Muscle layer of colon (tissue), 2 donors: ENCODE results near the gene ARHGEF40.

ENCODE experiments used
- H3K27ac ChIP-seq: one replicate; pipeline ENCODE4 v1.7.0; 2013; ENCODE audit warnings: low read depth, mild to moderate bottlenecking, low read length, moderate library complexity
- H3K27me3 ChIP-seq, 2 donors: one replicate each; pipeline ENCODE4 v1.7.0; 2013; ENCODE audit warnings: low read length in 2 of 2, mild to moderate bottlenecking in 2 of 2; ENCODE audit not compliant: insufficient read depth in 2 of 2, control insufficient read depth in 1 of 2
- H3K36me3 ChIP-seq: one replicate; pipeline ENCODE4 v1.7.0; 2013; ENCODE audit warnings: mild to moderate bottlenecking, low read length; ENCODE audit not compliant: insufficient read depth
- H3K4me1 ChIP-seq: one replicate; pipeline ENCODE4 v1.7.0; 2013; ENCODE audit warnings: mild to moderate bottlenecking, low read length; ENCODE audit not compliant: insufficient read depth
- H3K4me3 ChIP-seq, 2 donors: one replicate each; pipeline ENCODE4 v1.7.0; 2013; ENCODE audit warnings: low read length in 2 of 2, low read depth in 1 of 2, mild to moderate bottlenecking in 1 of 2, moderate library complexity in 1 of 2
- H3K9ac ChIP-seq: one replicate; pipeline ENCODE4 v1.7.0; 2013; ENCODE audit warnings: low read length
- H3K9me3 ChIP-seq: one replicate; pipeline ENCODE4 v1.7.0; 2013; ENCODE audit warnings: mild to moderate bottlenecking, low read length
- donor health status: abdominal sarcoma.
- donor health status: Adenocarcinoma of cecum.

Gene ARHGEF40

DNA sequence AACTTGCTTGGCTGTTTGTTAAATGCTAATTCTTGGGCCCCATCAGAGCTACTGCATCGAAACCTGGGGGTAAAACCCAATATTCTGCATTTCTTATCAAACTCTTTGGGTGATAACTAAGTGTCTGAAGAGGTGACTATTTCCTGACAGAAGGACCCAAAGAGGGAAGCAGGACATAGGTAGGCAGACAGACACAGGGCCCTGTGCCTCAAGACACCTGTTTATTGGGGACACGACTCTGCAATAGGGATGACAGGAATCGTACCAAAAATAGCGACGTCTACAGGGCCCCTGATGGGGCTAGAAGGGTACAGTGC, 19.7 kb downstream of the ARHGEF40 start:
- H3K36me3 ChIP-seq, result peaks cover 56% of the 10 kb centered on the region

DNA sequence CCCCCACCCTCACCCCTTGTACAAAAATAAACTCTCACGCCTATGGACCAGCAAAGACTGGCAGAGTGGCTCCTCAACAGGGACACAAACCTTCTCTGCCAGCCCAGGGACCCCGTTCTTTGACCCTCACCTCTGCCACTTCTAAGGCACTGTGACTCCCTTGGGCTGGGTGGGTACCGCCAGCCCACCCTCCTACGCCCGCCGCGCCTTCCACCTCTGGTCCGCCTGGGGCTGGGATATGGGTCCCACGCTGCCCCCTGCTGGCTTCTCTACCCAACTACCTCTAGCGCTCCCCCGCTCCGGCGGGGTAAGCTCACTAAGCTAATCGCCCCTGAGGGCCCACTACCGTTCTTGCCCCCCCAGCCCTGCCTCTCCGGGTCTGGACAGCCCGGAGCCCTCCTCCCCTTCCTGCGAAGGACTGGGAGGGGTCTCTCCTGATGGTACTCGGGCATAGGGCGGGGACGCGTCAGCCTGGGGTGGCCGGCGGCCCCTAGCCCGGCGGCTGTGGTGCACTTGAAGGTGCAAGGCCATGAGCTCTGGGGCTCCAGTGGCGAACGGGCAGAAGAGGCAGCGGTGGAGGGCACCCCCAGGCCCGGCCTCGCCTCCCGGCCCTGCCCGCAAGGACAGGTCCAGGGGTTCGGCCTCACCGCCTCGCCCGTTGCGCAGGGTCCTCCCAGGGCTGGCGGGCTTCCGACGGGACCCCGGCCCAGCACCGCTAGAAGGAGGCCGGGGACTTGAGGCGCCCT, 20.3 kb downstream of the ARHGEF40 start:
- no peaks in the 10 kb centered on the region for H3K27me3 ChIP-seq
- H3K9ac ChIP-seq, result no peak overlapping the region
- no peaks in the 10 kb centered on the region for H3K9me3 ChIP-seq
- H3K4me3 ChIP-seq, result no peak overlapping the region
- no peak overlapping the region for H3K27ac ChIP-seq
- peaks cover 8% of the 10 kb centered on the region for H3K4me1 ChIP-seq
- H3K36me3 ChIP-seq, result peaks cover 50% of the 10 kb centered on the region

More for the DNA sequence above, 19.7 kb downstream of the ARHGEF40 start:
- H3K9me3 ChIP-seq, result no peaks in the 10 kb centered on the region
- no peak overlapping the region for H3K4me3 ChIP-seq
- H3K27ac ChIP-seq, result no peak overlapping the region
- peaks cover 8% of the 10 kb centered on the region for H3K4me1 ChIP-seq
- no peaks in the 10 kb centered on the region for H3K27me3 ChIP-seq
- H3K9ac ChIP-seq, result no peak overlapping the region

DNA sequence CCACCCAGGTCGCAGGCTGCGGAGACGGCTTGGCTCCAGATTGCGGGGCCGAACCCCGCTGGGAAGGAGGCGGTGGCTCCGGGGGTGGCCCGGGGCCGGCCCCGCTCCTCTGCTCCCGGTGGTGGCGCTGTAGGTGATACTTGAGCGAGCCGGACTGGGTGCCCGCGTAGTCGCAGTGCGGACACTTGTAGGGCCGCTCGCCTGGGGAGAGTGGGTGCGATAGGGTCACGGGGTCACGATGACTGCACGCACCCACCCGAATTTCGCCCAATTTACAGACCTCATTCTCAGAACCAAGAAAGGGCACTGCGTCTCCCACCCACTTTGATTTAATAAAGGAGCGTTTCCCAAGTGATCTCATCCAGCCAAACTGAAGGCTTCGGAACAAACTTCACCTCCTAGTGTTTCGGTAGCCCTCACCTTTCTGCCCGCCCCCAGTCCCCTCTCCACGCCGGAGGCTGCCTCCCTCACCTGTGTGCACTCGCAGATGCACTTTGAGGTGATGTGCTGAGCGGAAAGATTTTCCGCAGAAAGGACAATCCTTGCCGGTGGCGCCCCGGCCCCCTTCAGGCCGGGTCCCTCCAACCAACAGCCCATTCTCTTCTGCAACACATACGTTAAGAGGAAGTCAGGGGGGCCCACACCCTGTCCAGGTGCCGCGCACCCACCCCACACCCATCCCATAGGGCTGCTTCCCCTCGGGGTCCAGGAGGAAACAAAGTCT, 21.0 kb downstream of the ARHGEF40 start:
- H3K36me3 ChIP-seq, result peaks cover 43% of the 10 kb centered on the region
- no peak overlapping the region for H3K27ac ChIP-seq
- no peak overlapping the region for H3K9ac ChIP-seq

DNA sequence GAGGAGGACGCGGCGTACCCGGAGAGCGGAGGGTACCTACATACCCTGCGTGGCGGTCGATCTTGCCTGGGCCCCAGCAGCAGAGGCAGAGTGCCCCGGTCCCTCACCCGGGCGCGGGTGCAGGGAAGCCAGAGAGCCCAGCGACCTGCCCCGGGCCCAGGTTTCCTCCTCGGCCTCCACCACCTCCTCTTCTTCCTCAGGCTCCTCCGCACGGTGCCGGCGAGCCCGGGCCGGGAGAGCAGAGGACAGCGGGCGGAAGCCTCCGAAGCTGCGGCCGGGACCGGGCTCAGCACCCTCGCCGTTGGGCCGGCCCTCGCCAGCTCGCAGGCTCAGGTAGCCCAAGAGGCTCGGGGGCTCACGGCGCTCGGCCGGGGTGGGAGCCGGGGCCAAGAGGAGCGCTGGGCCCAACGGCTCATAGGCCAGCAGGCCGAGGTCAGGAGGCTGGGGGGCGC, 21.7 kb downstream of the ARHGEF40 start:
- H3K4me1 ChIP-seq, result peaks cover 16% of the 10 kb centered on the region
- no peak overlapping the region for H3K27ac ChIP-seq
- no peaks in the 10 kb centered on the region for H3K9me3 ChIP-seq
- H3K36me3 ChIP-seq, result peaks cover 36% of the 10 kb centered on the region
- H3K4me3 ChIP-seq, result no peak overlapping the region
- no peak overlapping the region for H3K9ac ChIP-seq
- H3K27me3 ChIP-seq, result no peaks in the 10 kb centered on the region

More for the DNA sequence above, 21.0 kb downstream of the ARHGEF40 start:
- Histone ChIP-seq H3K4me1 (peaks cover 8% of the 10 kb centered on the region), H3K9me3 (no peaks in the 10 kb centered on the region), H3K27me3 (no peaks in the 10 kb centered on the region), H3K4me3 (no peak overlapping the region)

DNA sequence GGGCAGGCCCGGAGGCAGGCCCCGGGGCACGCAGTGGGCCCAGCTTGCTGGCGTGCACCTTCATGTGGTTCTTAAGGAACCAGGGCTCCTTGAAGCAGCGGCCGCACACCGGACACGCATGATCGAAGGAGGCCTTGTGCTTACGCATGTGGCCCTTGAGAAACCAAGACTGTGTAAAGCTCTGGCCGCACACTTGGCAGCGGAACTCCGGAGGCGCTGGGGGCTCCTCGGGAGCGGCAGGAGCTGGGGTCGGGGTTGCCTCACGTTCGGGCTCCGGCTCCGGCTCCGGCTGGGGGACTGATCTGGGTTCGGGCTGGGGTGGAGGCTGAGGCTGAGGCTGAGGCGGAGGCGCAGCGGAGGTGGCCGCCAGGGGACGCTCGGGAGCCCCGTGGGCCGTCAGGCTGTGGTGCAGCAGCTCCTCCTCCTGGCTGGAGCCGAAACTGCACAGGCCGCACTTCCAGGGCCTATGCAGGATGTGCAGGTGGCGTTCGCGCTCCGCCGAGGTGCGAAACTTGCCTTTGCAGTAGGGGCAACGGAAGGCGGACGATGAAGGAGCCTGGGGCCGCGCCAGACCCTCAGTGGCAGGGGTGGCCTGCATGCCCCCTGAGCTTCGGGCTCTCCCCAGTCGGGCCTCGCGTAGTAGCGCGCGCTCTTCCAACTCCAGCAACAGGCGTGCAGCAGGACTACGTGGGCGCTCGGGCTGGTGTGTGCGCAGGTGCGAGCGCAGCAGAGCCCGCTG, 22.3 kb downstream of the ARHGEF40 start:
- Histone ChIP-seq H3K9me3 (no peaks in the 10 kb centered on the region), H3K36me3 (peaks cover 33% of the 10 kb centered on the region), H3K27me3 (no peaks in the 10 kb centered on the region), H3K9ac (no peak overlapping the region), H3K4me3 (no peak overlapping the region), H3K27ac (no peak overlapping the region), H3K4me1 (peaks cover 22% of the 10 kb centered on the region)

DNA sequence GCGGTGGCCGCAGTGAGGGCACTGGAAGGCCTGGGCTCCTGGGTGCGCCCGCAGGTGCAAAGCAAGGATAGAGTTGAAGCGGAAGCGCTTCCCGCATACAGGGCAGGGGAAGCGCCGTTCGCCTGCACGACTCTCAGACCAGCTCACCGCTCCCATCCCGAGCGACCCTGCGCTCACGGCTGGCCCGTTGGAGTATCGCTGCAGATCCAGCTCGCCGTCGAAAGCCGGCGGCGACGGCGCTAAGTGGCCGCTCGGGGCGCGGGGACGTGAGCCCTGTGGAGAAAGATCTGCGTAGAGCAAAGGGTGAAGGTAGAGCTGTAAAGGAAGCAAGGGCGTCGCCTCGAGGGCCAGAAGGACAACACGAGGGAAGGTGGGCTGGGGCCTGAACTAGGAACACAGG, 22.9 kb downstream of the ARHGEF40 start:
- peaks cover 23% of the 10 kb centered on the region for H3K4me1 ChIP-seq
- H3K36me3 ChIP-seq, result peaks cover 33% of the 10 kb centered on the region
- no peaks in the 10 kb centered on the region for H3K27me3 ChIP-seq
- H3K27ac ChIP-seq, result no peak overlapping the region
- H3K9me3 ChIP-seq, result no peaks in the 10 kb centered on the region
- H3K4me3 ChIP-seq, result no peak overlapping the region
- no peak overlapping the region for H3K9ac ChIP-seq

DNA sequence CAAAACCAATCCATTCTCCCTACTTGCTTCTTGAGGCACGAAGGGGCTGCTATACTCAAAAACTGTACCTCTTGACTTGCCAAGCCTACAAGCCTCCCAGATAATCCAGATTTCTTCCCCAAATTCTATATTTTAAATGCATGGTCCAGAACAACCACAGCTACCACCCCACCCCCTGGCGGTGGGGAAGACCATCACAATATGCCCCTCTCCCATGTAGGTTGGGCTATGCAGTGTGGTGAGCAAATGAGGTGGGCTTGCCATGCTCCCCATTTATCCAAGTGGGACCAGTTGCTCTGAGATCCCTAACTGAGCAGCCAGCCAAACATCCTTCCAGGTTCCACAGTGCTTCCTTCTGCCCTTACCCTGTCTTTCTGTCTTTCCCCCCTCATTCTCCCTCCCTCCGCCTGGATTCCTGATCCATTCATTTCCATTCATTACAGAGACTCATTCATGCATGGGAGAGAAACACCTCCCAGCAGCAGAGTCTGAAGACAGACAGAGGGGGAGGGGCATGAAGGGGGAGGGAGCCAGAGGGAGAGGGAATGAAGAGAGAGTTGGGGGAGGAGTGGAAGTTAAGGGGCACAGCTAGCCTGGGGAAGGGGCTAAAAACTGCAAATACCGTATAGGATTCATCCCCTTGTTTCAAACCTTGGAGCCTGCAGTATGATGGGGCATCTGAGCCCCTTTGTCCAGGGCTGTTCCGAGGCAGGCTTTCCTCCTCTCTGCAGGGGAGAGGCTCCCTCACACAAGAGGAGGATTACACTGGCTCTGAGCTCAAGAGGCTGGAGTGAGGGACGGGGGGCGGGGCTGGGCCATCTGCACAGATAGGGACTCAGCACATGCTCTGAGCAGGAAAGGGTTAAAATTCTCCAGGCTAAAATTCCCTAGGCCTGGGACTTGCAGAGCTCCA, 23.9 kb downstream of the ARHGEF40 start:
- no peaks in the 10 kb centered on the region for H3K27me3 ChIP-seq
- H3K27ac ChIP-seq, result peak overlapping the region; percentile 42
- H3K36me3 ChIP-seq, result peaks cover 26% of the 10 kb centered on the region
- H3K4me3 ChIP-seq, result no peak overlapping the region
- no peaks in the 10 kb centered on the region for H3K9me3 ChIP-seq
- peaks cover 25% of the 10 kb centered on the region for H3K4me1 ChIP-seq
- H3K9ac ChIP-seq, result no peak overlapping the region

DNA sequence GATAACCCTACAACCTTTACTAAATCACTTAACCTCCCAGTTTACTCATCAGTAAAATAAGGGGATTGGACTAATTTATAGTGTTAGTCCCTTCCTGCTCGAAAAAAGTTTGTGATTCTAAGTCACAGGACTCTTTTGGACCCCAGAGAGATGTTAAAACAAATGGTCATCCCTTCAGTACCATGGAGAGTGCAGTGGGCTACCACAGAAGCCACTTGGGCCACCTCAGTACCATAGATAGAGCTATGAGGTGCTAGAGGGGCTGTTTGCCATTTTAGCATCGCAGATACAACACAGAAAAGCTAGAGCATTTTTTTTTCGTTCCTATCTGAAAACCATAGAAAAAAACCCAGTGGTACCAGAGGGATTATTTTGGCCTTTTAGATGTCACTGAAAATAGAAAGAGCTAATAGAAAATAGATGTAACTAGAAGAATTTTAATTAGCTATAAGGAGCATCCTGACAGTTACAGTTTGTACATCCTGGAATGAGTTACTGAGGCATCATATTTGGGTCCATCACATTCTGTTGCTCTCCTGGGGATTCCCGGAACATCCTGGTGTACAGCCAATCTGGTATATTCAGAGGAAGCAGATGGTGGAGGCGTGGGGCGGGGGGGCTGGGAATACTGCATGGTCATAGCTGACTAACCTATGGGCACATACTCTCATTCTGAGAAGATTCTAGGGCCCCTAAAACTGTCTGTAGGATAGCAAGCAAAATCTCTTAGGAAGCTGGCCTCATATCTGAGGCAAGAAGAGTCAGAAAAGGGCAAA, 25.5 kb downstream of the ARHGEF40 start:
- Histone ChIP-seq H3K9ac (no peak overlapping the region), H3K4me1 (peaks cover 36% of the 10 kb centered on the region), H3K27ac (no peak overlapping the region), H3K9me3 (no peaks in the 10 kb centered on the region), H3K36me3 (peaks cover 14% of the 10 kb centered on the region), H3K4me3 (no peak overlapping the region), H3K27me3 (no peaks in the 10 kb centered on the region)

DNA sequence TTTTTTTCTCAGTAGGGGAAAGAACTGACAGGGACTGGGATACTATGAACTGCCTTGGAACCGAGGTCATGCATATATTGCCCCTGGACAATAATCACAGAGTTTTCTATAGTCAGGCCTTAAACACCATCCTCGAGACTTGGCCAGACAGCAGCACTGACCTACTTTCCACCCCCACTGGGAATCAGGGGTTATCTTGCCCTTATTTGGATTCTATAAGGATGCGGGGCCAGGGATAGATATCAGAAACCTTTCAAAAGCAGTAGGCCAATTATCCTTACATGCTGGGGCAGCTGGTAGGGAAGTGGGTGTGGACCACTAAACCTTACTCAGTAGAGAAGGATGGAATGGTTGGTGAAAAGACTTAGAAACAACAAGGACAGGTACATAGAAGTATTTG, 26.3 kb downstream of the ARHGEF40 start:
- no peak overlapping the region for H3K9ac ChIP-seq
- peaks cover 9% of the 10 kb centered on the region for H3K36me3 ChIP-seq
- no peak overlapping the region for H3K4me3 ChIP-seq
- H3K27me3 ChIP-seq, result no peaks in the 10 kb centered on the region
- H3K9me3 ChIP-seq, result no peaks in the 10 kb centered on the region
- H3K4me1 ChIP-seq, result peaks cover 36% of the 10 kb centered on the region
- H3K27ac ChIP-seq, result peak overlapping the region; percentile 87

DNA sequence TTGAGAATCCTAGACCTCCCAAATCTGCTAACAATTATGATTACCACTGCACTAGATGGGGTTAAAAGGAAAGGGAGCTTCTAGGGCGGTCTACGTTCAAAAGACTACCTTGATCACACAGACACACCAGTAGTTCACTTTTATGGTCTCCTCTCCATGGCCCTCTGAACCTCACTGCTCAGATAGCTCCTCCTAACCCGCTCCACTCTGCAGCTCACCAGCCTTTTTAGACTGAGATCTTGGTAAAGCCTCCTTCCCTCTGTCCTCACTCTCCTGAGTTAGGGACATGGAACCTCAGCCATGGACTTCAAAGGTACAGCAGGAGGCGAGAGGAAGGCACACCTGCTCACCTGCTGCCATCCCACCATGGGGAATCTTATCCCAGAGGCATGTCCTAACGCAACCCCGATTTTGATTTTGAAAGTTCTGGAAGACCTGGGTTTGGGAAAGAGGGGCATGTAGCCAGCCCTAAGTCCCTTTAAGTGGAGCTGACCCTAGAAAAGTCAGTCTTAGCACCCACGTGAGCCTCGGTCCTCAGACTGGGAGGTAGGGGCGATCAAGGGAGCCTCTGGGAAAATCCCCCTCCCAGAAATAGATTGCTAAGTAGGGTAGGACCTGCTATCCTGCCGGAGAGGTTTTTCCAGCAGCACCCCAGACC, 27.0 kb downstream of the ARHGEF40 start:
- Histone ChIP-seq H3K36me3 (peaks cover 6% of the 10 kb centered on the region), H3K27ac (peak overlapping the region; percentile 87), H3K4me1 (peaks cover 36% of the 10 kb centered on the region), H3K9me3 (no peaks in the 10 kb centered on the region), H3K27me3 (no peaks in the 10 kb centered on the region), H3K9ac (no peak overlapping the region), H3K4me3 (peak overlapping the region; percentile 18 to 42)
